Dedifferentiated amniotic fluid mesenchymal stem cell (primary cell): Measurements from ENCODE around the gene KBTBD2.
"Not testable (repeated sequence)": the region's sequence is repeated elsewhere in the genome, so short reads cannot be mapped to it uniquely, and the experiment has no call there.

Experiments
- DNase-seq: peaks from one replicate; pipeline ENCODE4 v3.0.0-alpha.2; 2016; ENCODE audit errors: extremely low spot score

Gene KBTBD2

DNA sequence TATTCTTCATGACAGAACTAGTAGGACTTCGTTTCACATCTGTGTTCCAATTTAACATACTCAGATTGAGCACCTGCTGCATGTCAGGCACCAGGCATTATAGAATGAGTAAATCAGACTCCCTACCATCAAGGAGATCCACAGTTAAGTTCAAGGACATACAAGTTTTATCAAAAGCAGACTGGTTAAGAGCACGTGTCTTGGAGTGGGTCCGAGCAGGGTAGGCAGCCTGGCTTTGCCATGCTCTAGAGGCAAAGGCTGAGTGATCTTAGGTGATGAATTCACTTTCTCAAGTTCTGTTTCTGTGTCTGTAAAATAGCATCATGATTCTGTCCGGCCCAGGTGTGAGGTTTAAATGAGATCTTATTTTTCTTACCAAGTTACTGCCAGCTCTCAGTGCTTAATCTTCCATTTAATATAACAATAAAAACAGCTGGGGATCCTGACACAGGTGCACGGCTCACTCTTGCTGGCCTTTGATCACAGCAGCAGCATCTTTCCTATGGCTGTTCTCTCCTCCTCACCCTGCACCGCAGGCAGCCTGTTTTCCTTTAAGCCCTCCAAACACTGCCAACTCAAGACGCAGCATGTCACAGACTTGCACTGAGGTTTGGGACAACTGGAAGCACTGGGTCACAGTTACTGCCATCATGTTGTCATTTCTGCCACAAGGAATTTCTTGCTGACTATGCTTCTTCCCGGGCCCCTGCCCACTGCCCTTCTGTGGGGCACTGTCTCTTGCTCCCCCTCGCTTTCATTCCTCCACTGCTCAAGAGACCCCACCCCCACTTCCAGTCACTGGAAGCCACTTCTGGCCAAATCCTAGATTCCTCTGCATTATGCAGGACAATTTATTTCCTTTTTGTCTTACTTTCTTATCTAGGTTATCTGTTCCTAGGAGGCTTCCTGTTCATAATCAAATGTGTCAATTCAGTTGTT lies 35.5 kb downstream of the KBTBD2 start:
- DNase-seq: not testable (repeated sequence)

DNA sequence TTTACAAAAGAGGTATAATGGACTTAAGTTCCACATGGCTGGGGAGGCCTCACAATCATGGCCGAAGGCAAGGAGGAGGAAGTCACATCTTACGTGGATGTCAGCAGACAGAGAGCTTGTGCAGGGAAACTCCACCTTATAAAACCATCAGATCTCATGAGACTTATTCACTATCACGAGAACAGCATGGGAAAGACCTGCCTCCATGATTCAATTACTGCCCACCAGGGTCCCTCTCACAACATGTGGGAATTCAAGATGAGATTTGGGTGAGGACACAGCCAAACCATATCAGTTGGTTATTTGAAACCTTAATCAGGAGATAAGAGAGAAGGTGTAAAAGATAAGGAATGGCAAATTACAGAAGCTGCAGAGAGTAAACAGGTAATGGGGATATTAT lies 40.9 kb downstream of the KBTBD2 start:
- not testable (repeated sequence) for DNase-seq

DNA sequence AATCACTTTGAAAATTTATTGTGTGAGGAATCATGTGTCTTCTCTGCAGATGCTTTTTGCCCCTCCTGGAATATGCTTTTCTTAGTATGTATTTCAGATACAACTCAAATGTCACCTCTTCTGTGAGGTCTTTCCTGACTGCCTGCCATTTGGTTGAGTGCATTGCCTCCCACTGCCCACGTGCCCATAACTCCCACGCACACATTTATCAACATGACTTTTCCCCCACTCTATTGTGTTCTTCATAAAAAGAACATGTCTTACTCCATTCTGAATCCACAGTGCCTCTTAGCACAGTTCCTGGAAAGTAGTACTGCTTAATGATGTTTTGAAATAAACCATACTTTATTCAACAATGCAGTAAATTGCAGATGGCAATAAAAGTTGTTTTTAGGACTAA lies 42.9 kb downstream of the KBTBD2 start:
- not testable (repeated sequence) for DNase-seq

DNA sequence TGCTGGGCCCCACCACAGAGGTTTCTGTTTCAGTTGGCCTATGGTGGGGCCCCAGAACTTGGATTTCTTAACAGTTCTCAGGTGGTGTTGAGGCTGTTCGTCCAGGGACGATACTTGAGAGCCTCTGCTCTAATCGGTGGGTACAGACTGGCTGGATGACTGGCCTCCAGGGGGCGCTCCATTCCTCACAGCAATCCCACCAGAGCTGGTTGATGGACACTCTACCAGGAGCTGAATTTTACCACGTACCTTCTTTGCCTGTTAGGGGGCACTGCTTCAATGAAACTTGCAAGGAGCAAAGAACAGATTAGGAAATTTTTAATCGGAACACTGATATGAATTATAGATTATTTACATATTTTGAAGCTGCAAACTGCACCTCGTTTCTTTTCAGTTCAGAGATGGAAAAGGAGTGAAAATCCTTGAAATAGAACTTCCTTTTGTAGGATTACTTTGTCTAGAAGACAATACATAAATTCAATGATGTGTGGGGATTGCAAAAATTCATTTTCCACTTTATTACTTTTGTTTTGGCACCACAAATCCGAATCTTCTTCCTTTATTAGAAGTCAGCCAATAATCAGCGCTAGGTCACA lies 44.8 kb downstream of the KBTBD2 start:
- DNase-seq: no peak

DNA sequence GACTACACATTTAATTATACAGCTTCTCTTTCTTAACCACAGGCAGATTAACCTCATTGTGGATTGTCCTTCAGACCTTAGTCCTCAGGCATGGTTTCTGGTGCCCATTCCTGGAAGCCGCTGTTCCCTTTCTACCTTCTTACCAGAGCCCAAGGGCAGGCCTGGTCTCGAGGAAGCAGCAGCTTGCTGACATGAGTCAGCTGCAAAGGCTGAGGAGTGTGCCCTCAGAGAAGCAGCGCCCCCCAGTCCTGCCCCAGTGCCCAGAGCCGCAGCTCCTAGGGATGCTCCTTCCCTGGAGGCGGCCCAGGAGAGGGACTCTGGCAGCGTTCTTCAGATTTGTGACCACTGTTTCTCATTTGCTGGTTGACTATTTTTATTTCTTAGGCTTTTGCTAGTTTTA lies 46.8 kb downstream of the KBTBD2 start:
- DNase-seq: not testable (repeated sequence)

DNA sequence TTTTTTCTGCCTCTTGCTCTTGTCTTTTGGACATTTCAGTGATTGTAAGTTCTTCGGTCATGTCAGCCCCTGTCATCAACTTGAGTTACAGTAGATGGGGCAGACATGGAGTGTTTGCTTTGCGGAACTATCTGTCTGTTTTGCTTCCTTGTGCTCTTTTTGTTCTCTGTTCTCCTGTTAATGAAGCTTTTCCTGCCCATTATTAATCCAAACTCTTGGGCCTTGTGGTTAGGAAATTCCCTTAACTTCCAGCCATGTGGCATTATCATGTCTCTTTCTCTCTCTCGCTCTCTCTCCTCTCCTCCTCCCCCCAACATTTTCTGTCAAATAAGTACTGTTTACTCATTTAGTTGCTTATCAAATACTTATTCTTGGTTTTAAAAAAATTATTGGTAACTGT lies 47.8 kb downstream of the KBTBD2 start:
- not testable (repeated sequence) for DNase-seq

DNA sequence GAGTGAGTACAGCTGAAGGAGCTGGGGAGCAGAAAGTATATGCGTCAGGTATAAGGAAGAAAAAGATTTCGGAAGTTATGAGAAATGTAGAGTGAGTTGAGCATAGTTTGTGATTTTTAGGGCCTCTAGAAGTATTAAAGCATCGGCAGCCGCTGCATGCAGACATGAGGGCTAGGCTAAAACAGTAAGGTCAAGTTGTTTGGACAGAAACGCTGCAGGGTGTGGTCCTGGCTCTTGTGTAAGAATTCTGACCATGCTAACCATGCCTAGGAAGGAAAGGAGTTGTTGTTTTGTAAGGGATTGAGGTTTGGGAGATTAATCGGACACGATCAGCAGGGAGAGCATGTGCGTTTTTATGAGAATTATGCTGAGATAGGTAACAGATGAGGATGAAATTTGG lies 51.7 kb downstream of the KBTBD2 start:
- not testable (repeated sequence) for DNase-seq

DNA sequence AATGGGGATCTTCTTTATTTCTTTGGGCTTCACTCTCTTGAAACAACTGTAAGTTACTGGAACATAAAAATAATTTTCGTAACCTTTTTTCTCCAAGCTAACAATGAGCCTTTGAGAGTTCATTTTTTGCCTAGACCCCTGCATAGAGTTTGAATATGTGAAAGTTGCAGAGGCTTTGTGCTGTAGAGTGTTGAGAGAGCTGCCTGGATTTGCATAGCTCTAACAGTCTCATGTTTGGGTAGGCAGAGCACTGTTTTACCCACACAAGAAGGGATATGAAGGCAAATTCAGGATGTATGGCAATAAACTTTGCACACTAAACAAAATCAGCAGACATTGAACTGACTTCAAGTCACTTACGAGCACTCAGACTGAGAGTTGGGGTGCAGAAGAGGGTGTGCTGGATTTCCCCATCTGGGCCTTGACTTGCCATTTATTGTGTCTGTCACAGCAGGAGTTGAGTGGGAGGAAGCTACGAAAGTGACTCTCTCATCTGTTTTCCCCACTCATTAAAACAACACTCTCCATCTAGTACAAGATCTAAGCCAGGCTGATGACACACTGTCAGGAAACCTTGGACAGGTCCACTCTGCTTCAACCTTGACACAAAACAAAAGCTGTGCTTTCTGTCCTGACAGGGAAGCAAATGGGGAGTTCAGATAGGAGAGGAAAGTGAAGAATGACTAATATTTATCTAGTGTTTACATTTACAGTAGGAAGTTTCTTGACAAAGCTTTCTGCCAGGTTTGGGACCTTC lies 62.4 kb downstream of the KBTBD2 start:
- not testable (repeated sequence) for DNase-seq
